GM12865 (cell line): ENCODE measurements around the gene TTC21B.
A peak's percentile ranks its signal among the peaks of the same experiment; 100 is the strongest.

Source experiments
- DNase-seq: peaks from one replicate; pipeline ENCODE4 v3.0.0; 2010; ENCODE audit warnings: low read depth
- H3K4me3 ChIP-seq: 2 replicates; pipeline ENCODE4 v1.5.1; 2011; ENCODE audit warnings: mild to moderate bottlenecking, low read depth, low read length, control low read depth
- TF ChIP-seq, protein P1 (sequence below): IDR thresholded peaks from 2 replicates; pipeline ENCODE4 v1.5.1; 2011; ENCODE audit warnings: low read length, control low read depth, low read depth, inconsistent platforms; ENCODE audit not compliant: insufficient read depth; ENCODE audit errors: missing control alignments

TTC21B gene

GRCh38 chr2:165898381-165898780 is 55.2 kb downstream of the TTC21B start:
- no peak for DNase-seq
- TF ChIP-seq, protein P1, sequence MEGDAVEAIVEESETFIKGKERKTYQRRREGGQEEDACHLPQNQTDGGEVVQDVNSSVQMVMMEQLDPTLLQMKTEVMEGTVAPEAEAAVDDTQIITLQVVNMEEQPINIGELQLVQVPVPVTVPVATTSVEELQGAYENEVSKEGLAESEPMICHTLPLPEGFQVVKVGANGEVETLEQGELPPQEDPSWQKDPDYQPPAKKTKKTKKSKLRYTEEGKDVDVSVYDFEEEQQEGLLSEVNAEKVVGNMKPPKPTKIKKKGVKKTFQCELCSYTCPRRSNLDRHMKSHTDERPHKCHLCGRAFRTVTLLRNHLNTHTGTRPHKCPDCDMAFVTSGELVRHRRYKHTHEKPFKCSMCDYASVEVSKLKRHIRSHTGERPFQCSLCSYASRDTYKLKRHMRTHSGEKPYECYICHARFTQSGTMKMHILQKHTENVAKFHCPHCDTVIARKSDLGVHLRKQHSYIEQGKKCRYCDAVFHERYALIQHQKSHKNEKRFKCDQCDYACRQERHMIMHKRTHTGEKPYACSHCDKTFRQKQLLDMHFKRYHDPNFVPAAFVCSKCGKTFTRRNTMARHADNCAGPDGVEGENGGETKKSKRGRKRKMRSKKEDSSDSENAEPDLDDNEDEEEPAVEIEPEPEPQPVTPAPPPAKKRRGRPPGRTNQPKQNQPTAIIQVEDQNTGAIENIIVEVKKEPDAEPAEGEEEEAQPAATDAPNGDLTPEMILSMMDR: no peak
- H3K4me3 ChIP-seq: no peak overlapping the region

DNA sequence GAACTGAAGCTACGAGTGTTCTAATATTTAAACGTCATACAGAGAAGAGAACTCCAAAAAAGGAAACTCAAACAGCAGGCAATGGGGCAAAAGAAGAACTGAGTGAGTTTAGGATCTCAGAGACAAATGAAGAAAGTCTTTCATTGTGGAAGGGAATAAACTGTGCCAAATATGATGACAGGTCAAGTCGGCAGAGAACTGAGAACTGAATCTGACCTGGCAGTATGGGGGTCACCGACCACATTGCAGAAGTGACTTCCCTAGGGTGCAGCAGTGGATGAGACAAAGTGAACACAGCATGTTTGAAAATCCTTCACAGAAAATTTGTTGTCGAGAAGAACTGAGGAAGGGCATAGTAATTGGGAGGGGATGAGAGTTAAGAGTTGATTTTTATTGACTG is 55.9 kb downstream of the TTC21B start:
- DNase-seq: no peak
- no peak overlapping the region for H3K4me3 ChIP-seq
- TF ChIP-seq, protein P1: no peak

GRCh38 chr2:165897074-165897473 is 56.5 kb downstream of the TTC21B start:
- TF ChIP-seq, protein P1: no peak
- no peak overlapping the region for H3K4me3 ChIP-seq
- no peak for DNase-seq

DNA sequence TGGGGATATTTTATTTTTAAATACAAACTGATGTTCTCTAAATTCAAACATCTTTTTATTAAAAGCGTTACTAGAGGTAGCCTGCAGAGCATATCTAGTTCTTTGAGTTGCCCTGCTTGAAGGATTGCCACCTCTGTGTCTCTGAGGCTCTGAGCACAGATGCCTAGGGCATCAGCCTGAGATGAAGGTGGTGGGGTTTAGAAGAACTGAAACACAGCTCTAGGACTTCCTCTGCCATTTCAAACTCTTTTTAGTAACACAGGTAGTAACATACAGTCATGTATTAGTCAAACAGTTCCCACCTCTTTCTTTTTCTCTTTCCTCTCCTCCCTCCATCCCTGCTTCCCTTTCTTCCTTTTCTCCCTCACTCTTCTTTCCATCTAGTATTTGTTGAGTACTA is 57.6 kb downstream of the TTC21B start:
- TF ChIP-seq, protein P1: no peak

GRCh38 chr2:165893556-165893955 is 60.0 kb downstream of the TTC21B start:
- DNase-seq: no peak
- TF ChIP-seq, protein P1: no peak
- H3K4me3 ChIP-seq: no peak overlapping the region

More for the DNA sequence above, 57.6 kb downstream of the TTC21B start:
- DNase-seq: peak; percentile 54
- no peak overlapping the region for H3K4me3 ChIP-seq

- H3K4me3 ChIP-seq: no peak overlapping the region
- no peak for DNase-seq
- TF ChIP-seq, protein P1: no peak
These were observed 61.0 kb downstream of the TTC21B start for GRCh38 chr2:165892526-165892925.

GRCh38 chr2:165891943-165892342 is 61.6 kb downstream of the TTC21B start:
- no peak for DNase-seq
- no peak overlapping the region for H3K4me3 ChIP-seq
- TF ChIP-seq, protein P1: no peak
